Sigmoid colon (tissue), 7 donors: ENCODE measurements around the gene RAB3IL1. TPM values are rescaled to one million over a fixed set of nuclear protein-coding genes. Genes with fewer than 3 reads are reported as not detected.

ENCODE experiments used
- DNase-seq: peaks from one replicate; pipeline ENCODE4 v3.0.0-alpha.2; 2019
- H3K27ac ChIP-seq, 4 donors: fragments of 200-600 bp; sonication (generic); one replicate each; pipeline ENCODE4 v1.5.1; 2016 to 2019; ENCODE audit warnings: mild to moderate bottlenecking in 1 of 4
- H3K27me3 ChIP-seq, 3 donors: fragments of 200-600 bp; sonication (generic); one replicate each; pipeline ENCODE4 v1.5.1; 2019; ENCODE audit warnings: mild to moderate bottlenecking in 1 of 3
- H3K36me3 ChIP-seq, 4 donors: fragments of 200-600 bp; sonication (generic); one replicate each; pipeline ENCODE4 v1.5.1; 2016 to 2019
- H3K4me1 ChIP-seq, 4 donors: fragments of 200-600 bp; sonication (generic); one replicate each; pipeline ENCODE4 v1.5.1; 2017 to 2019
- H3K4me3 ChIP-seq, 4 donors: fragments of 200-600 bp; sonication (generic); one replicate each; pipeline ENCODE4 v1.5.1; 2017 to 2019; ENCODE audit warnings: mild to moderate bottlenecking in 2 of 4, moderate library complexity in 1 of 4
- H3K9me3 ChIP-seq, 4 donors: fragments of 200-600 bp in 3 of 4; sonication (generic) in 3 of 4; one replicate each; pipeline versions ENCODE4 v1.5.1 to v1.6.1; 2013 to 2019
- CTCF ChIP-seq, 4 experiments: fragments of 450-650 bp in 3 of 4; fragments of 200-600 bp in 1 of 4; IDR thresholded peaks; one replicate each; pipeline ENCODE4 v1.5.1; 2016 to 2019; ENCODE audit warnings: antibody characterized with exemption in 4 of 4, mild to moderate bottlenecking in 3 of 4, moderate library complexity in 2 of 4
- EP300 ChIP-seq, 4 donors: sonication (generic); formaldehyde crosslinking; IDR thresholded peaks; one replicate each; pipeline ENCODE4 v1.6.1; 2017; ENCODE audit warnings: antibody characterized with exemption in 4 of 4
- POLR2A ChIP-seq, 2 donors: fragments of 450-650 bp; IDR thresholded peaks; one replicate each; pipeline ENCODE4 v1.6.1; 2016; ENCODE audit warnings: antibody characterized with exemption in 2 of 2, mild to moderate bottlenecking in 2 of 2, moderate library complexity in 2 of 2
- POLR2AphosphoS5 ChIP-seq, 4 donors: sonication (generic); formaldehyde crosslinking; IDR thresholded peaks; one replicate each; pipeline ENCODE4 v1.6.1; 2017; ENCODE audit warnings: antibody characterized with exemption in 4 of 4
- WGBS, 2 donors: extraction: QIAGEN DNeasy Blood & Tissue Kit; methylation state at CpG; one replicate each; pipeline ENCODE4 v1.1.7; 2013; 5-methylcytosine and 5-hydroxymethylcytosine counted together
- intact Hi-C: fragments of 100-400 bp; cut with DNase I; formaldehyde crosslinking; loops from one replicate; pipeline ENCODE4 v1.15.1; 2023
- polyA plus RNA-seq, 3 donors: library from polyadenylated mRNA; stranded (reverse); fragments of 200-250 nt; gene quantifications; one replicate each; pipeline ENCODE4 v1.2.3, GENCODE V29; 2013
- total RNA-seq, 4 donors: library from RNA; depleted of rRNA; stranded (reverse); fragments of >200 nt; gene quantifications; one replicate each; pipeline ENCODE4 v1.1.0, GENCODE V29; 2016
- donor health status: healthy with polysubstance abuse.
- donor health status: Bipolar disorder and iron deficiency.
- donor health status: healthy.

Gene RAB3IL1
- total and polyA plus RNA-seq, 7 donors = 5.1 to 23.7 (median 18.0) TPM

- TF ChIP-seq POLR2AphosphoS5 (IDR thresholded peaks at IDR 0.05) (no peak), POLR2A (IDR thresholded peaks at IDR 0.05) (no peak), EP300 (IDR thresholded peaks at IDR 0.05) (no peak), CTCF (IDR thresholded peaks at IDR 0.05) (no peak)
- peaks cover 0 to 27% (median 4%) of the 10 kb centered on the region in 4 donors for H3K4me1 ChIP-seq
- H3K36me3 ChIP-seq = peaks cover 0 to 41% (median 4%) of the 10 kb centered on the region in 4 donors
- 90 to 93% methylated on average over 21 of the region's 21 CpGs for WGBS, 2 donors
- intact Hi-C loops = no loop called here
- H3K27ac ChIP-seq = peak overlapping the region in 1 of 4 donors; percentile 40
- no peaks in the 10 kb centered on the region for H3K27me3 ChIP-seq
- DNase-seq = no peak
- H3K9me3 ChIP-seq = no peaks in the 10 kb centered on the region
- no peak overlapping the region for H3K4me3 ChIP-seq
These were observed 9.3 kb downstream of the RAB3IL1 start for GRCh38 chr11:61907871-61908729.

GRCh38 chr11:61907282-61907681, 10.1 kb downstream of the RAB3IL1 start:
- peaks cover 0 to 20% (median 4%) of the 10 kb centered on the region in 4 donors for H3K4me1 ChIP-seq
- no peaks in the 10 kb centered on the region for H3K9me3 ChIP-seq
- H3K36me3 ChIP-seq = peaks cover 0 to 42% (median 4%) of the 10 kb centered on the region in 4 donors
- 94% methylated on average over 19 of the region's 19 CpGs for WGBS, 2 donors
- H3K27ac ChIP-seq = no peak overlapping the region
- no peak overlapping the region for H3K4me3 ChIP-seq
- no peak for DNase-seq
- no peaks in the 10 kb centered on the region for H3K27me3 ChIP-seq
- intact Hi-C loops = no loop called here
- TF ChIP-seq CTCF (IDR thresholded peaks at IDR 0.05) (no peak), POLR2AphosphoS5 (IDR thresholded peaks at IDR 0.05) (no peak), POLR2A (IDR thresholded peaks at IDR 0.05) (no peak), EP300 (IDR thresholded peaks at IDR 0.05) (no peak)

- no peak for TF ChIP-seq CTCF (IDR thresholded peaks at IDR 0.05)
- TF ChIP-seq POLR2A (IDR thresholded peaks at IDR 0.05) = no peak
- TF ChIP-seq EP300 (IDR thresholded peaks at IDR 0.05) = no peak
- TF ChIP-seq POLR2AphosphoS5 (IDR thresholded peaks at IDR 0.05) = no peak
- H3K4me1 ChIP-seq = peaks cover 0 to 16% (median 4%) of the 10 kb centered on the region in 4 donors
- H3K36me3 ChIP-seq = peaks cover 0 to 50% (median 4%) of the 10 kb centered on the region in 4 donors
- H3K9me3 ChIP-seq = no peaks in the 10 kb centered on the region
- no peak overlapping the region for H3K27ac ChIP-seq
- 87 to 90% methylated on average over 14 of the region's 14 CpGs for WGBS, 2 donors
- H3K4me3 ChIP-seq = no peak overlapping the region
- intact Hi-C loops = no loop called here
- no peaks in the 10 kb centered on the region for H3K27me3 ChIP-seq
- no peak for DNase-seq
These were observed 10.8 kb downstream of the RAB3IL1 start for GRCh38 chr11:61906522-61906909.

- no peak for TF ChIP-seq EP300 (IDR thresholded peaks at IDR 0.05)
- no peak for TF ChIP-seq CTCF (IDR thresholded peaks at IDR 0.05)
- TF ChIP-seq POLR2A (IDR thresholded peaks at IDR 0.05) = no peak
- TF ChIP-seq POLR2AphosphoS5 (IDR thresholded peaks at IDR 0.05) = no peak
- peaks cover 0 to 54% (median 4%) of the 10 kb centered on the region in 4 donors for H3K36me3 ChIP-seq
- no peak overlapping the region for H3K27ac ChIP-seq
- DNase-seq = no peak
- H3K4me1 ChIP-seq = peaks cover 0 to 16% (median 4%) of the 10 kb centered on the region in 4 donors
- WGBS, 2 donors = 86 to 91% methylated on average over 14 of the region's 14 CpGs
- no peaks in the 10 kb centered on the region for H3K9me3 ChIP-seq
- H3K27me3 ChIP-seq = no peaks in the 10 kb centered on the region
- intact Hi-C loops = no loop called here
- H3K4me3 ChIP-seq = no peak overlapping the region
These were observed 11.4 kb downstream of the RAB3IL1 start for GRCh38 chr11:61905801-61906521.
